M059J (cell line): ENCODE results near the gene USP9X. TPM values are rescaled to one million over a fixed set of nuclear protein-coding genes. Genes with fewer than 3 reads are reported as not detected.
"Not testable (repeated sequence)": the region's sequence is repeated elsewhere in the genome, so short reads cannot be mapped to it uniquely, and the experiment has no call there.

Experiments
- DNase-seq: peaks from one replicate; pipeline ENCODE4 v3.0.0-alpha.2; 2012; ENCODE audit warnings: low read depth
- total RNA-seq: library from RNA; depleted of rRNA; stranded (reverse); fragments of >200 nt; shearing (Covaris generic); gene quantifications from 2 replicates; pipeline ENCODE4 v1.2.3, GENCODE V29; 2014

Gene USP9X
- total RNA-seq, 1 experiment from 2014 or later, result 81.7 TPM

GRCh38 chrX:41122664-41123257 lies 37.5 kb downstream of the USP9X start:
- DNase-seq, result no peak

DNA sequence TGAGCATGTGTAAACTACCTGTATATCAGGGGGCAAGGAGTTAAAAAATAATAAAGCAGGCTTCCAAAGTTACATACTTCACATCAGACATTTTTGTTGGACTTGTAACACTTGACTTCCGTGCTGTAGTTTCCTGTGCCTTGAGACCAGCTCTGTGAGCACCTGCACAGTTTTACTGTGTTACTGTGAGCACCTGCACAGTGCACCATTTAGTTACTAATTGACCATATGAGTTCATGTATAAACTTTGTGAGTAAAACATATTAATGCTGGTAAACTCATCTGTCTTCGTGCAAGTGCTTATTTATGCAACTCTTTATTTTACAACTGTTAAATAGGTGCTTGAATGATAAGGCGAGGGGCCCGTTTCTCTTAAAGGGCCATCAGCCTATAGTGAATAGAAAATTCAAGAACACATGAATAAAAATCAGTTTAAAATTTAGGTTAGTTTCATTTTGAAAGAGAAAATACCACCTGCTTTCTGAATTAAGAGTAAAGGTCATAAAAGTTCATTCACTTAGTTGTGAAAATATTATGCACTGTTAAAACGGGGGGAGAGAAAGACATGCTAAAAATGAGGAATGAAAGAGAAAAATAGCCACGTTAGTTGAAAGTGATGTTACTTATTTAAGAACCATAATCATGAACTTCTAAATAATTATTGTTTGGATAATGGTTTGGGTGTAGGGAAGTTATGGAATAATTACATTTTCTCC lies 42.4 kb downstream of the USP9X start:
- no peak for DNase-seq

GRCh38 chrX:41128955-41129354 lies 43.7 kb downstream of the USP9X start:
- no peak for DNase-seq

DNA sequence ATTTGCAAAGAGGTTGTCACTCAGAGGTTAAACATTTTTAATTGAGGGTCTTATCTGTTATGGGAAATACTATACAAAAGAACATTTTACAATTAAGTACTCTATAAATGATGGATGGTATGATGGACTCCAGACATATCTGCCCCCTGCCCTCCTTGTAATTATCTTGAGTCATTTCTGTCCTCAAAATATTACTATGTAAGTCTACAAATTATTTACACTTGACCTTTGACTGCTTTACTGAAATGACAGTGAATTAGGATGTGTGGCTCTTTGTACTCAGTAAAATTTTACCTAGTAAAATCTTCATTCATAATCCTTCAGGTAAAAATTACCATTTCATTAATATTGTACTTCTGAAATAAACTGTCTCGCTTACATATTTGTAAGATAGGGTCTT lies 46.5 kb downstream of the USP9X start:
- DNase-seq, result no peak

DNA sequence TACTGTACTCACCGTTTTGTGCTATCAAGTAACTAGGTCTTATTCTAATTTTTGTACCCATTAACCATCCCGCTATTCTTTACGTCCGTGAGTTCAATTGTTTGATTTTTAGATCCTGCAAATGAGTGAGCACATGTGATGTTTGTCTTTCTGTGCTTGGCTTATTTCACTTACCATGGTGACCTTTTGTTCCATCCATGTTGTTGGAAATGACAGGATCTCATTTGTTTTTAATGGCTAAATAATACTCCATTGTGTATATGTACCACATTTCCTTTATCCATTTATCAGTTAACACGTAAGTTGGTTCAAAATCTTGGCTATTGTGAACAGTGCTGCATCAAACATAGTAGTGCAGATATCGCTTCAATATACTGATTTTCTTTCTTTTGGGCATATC lies 48.3 kb downstream of the USP9X start:
- DNase-seq, result no peak

- no peak for DNase-seq
These were observed 52.3 kb downstream of the USP9X start for GRCh38 chrX:41137589-41137988.

- DNase-seq, result no peak
These were observed 57.1 kb downstream of the USP9X start for GRCh38 chrX:41142130-41142910.

DNA sequence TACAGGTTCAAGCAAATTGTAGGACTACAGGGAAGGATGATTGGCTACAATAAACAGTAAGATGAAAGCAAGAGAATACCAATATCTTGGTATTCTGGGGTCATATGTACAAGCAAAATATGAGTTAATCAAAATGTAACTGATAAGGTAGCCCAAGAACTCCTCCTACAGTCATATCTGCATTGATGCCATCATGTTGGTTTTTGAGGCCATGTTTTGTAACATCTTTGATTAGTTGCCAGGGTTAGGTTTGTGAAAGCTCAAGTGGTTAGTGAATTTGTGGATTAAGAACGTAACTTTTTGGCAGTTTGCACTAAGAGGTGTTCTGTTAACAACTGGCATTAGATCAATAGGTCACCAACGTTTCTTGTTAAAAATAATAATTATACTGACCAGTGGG lies 59.6 kb downstream of the USP9X start:
- no peak for DNase-seq

DNA sequence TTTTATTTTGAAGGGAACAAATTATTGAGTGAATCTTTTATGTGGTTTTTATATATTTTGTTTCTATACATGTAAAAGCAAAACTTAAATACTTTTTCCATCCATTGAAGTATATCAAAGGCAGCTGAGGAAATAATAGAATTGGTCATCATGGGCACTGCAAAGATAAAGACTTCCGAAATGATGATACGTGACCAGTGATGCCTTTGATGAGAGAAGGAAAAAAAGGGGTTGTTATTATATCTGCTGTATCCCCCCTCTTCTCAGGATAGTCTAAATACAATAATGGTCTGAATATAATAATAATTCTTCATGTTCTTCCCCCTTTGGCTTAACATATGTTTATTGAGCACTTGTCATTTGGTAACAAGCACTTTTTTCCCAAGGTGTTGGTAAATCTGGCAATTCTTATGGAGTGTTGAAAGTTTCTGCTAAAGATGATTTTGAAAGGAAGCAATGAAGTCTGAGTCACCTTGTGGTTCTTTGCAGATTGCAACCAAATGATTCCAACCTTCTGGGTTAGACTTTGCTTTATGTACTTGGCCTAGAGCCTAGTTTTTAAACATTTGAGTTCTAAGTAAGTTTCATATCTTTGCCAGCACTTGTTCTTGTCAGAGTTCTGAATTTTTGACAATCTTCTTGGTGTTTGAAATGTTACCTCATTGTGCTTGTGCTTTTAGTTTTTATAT lies 60.8 kb downstream of the USP9X start:
- peak; percentile 86 for DNase-seq

DNA sequence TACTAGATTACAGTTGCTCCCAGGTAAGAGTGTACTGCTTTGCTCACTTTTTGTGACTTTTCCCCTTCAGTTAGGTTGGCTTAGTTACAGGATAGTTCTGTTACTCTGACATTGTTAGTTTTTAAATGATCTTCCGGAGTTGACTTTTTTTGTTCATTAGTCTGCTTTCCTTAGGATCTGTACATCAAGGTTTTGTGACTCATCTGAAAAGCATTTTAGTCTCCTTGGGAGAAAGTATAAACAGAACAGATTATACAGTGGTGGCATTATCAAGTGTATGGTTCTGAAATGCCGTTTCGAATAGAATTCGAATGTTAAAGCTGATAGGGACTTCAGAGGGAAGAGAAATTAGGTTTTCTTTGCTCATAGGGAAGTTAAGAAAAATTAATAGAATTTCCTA lies 63.3 kb downstream of the USP9X start:
- peak; percentile 80 for DNase-seq

- no peak for DNase-seq
These were observed 64.8 kb downstream of the USP9X start for GRCh38 chrX:41150043-41150442.

- DNase-seq, result not testable (repeated sequence)
These were observed 66.5 kb downstream of the USP9X start for GRCh38 chrX:41151726-41152125.

- DNase-seq, result no peak
These were observed 67.0 kb downstream of the USP9X start for GRCh38 chrX:41152221-41152620.

GRCh38 chrX:41153448-41153847 lies 68.2 kb downstream of the USP9X start:
- DNase-seq, result no peak

DNA sequence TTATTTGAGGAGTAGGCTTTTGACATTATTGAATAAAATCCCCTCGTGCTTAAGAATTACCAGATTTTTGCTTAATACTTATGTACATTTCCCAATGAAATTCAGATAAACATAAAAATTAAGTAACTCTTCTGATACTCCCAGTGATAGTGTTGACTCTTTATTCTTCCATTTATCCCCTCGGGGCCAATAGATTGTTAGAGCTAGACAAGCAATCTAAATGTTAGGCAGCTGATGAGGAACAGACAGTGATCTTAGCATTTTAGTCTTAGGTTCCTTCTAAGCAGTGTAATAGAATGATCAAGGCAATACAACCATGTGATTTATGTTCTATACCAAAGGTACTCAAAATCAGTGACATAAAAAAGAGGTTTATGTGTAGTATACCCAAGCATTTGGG lies 68.7 kb downstream of the USP9X start:
- DNase-seq, result no peak

- no peak for DNase-seq
These were observed 79.2 kb downstream of the USP9X start for GRCh38 chrX:41164449-41164848.

DNA sequence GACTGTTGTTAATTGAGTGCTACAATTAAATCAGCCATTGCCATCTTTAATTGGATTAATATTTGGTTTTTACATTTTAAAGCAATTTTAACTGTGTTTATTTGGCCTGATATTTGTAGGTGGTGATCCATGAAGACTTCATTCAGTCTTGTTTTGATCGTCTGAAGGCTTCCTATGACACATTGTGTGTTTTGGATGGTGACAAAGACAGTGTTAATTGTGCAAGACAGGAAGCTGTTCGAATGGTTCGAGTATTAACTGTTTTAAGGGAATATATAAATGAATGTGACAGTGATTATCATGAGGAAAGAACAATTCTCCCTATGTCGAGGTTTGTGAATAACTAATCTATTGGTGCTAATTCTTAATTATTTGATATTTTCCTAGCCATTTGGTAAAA lies 82.6 kb downstream of the USP9X start:
- no peak for DNase-seq

- DNase-seq, result no peak
These were observed 91.0 kb downstream of the USP9X start for GRCh38 chrX:41176263-41176662.

GRCh38 chrX:41177297-41177696 lies 92.1 kb downstream of the USP9X start:
- no peak for DNase-seq

DNA sequence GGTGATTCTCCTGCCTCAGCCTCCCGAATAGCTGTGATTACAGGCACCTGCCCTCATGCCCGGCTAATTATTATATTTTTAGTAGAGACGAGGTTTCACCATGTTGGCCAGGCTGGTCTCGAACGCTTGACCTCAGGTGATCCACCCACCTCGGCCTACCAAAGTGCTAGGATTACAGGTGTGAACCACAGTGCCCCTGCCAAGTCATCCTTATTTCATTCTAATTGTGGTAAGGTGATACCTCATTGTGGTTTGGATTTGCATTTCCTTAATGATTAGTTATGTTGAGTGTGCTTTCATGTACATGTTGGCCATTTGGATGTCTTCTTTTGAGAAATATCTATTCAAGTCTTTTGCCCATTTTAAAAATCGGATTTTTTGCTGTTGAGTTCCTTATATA lies 93.0 kb downstream of the USP9X start:
- DNase-seq, result no peak

GRCh38 chrX:41180194-41180908 lies 95.1 kb downstream of the USP9X start:
- peak; percentile 68 for DNase-seq

GRCh38 chrX:41184312-41184711 lies 99.1 kb downstream of the USP9X start:
- DNase-seq, result no peak
